H1 (cell line): ENCODE data around the gene CHRNA4.

Experiments
- CTCF ChIP-seq, 3 experiments: IDR thresholded peaks; 1 replicate in 2 of 3; 2 replicates in 1 of 3; pipeline versions ENCODE4 v1.5.1 to v1.6.1; 2011; ENCODE audit warnings: low read length in 3 of 3, mild to moderate bottlenecking in 3 of 3, inconsistent platforms in 2 of 3, low read depth in 1 of 3, moderate library complexity in 1 of 3; ENCODE audit not compliant: insufficient read depth in 1 of 3; ENCODE audit errors: control extremely low read depth in 1 of 3
- EP300 ChIP-seq, 2 experiments: IDR thresholded peaks; 1 replicate in 1 of 2; 2 replicates in 1 of 2; pipeline ENCODE4 v1.6.1; 2011 to 2012; ENCODE audit warnings: low read depth in 2 of 2, low read length in 2 of 2, mild to moderate bottlenecking in 2 of 2, borderline replicate concordance in 1 of 2, inconsistent platforms in 1 of 2, moderate library complexity in 1 of 2
- EZH2 ChIP-seq: fragments of 200-600 bp; sonication (generic); IDR thresholded peaks from 2 replicates; pipeline ENCODE4 v1.7.1; 2012; ENCODE audit warnings: low read depth, mild to moderate bottlenecking, moderate library complexity, low read length, inconsistent platforms; ENCODE audit not compliant: severe bottlenecking
- GTF2F1 ChIP-seq: IDR thresholded peaks from 2 replicates; pipeline ENCODE4 v1.6.1; 2012; ENCODE audit warnings: low read depth, low read length, improper control_type of control experiment, borderline replicate concordance
- JUN ChIP-seq: IDR thresholded peaks from 2 replicates; pipeline ENCODE4 v1.6.1; 2011; ENCODE audit warnings: low read depth, mild to moderate bottlenecking, improper control_type of control experiment, low read length
- JUND ChIP-seq: IDR thresholded peaks from 2 replicates; pipeline ENCODE4 v1.6.1; 2011; ENCODE audit warnings: mild to moderate bottlenecking, improper control_type of control experiment, low read length
- POLR2A ChIP-seq, 2 experiments: IDR thresholded peaks; 1 replicate in 1 of 2; 2 replicates in 1 of 2; pipeline ENCODE4 v1.6.1; 2011; ENCODE audit warnings: low read depth in 2 of 2, low read length in 2 of 2, mild to moderate bottlenecking in 2 of 2; ENCODE audit errors: control extremely low read depth in 1 of 2
- RBBP5 ChIP-seq: IDR thresholded peaks from 2 replicates; pipeline ENCODE4 v1.7.1; 2012; ENCODE audit warnings: low read depth, mild to moderate bottlenecking, inconsistent platforms, low read length, moderate library complexity, borderline replicate concordance
- RXRA ChIP-seq: IDR thresholded peaks from 2 replicates; pipeline ENCODE4 v1.6.1; 2011; ENCODE audit warnings: low read depth, mild to moderate bottlenecking, low read length, moderate library complexity; ENCODE audit not compliant: insufficient read depth
- SRF ChIP-seq: IDR thresholded peaks from 2 replicates; pipeline ENCODE4 v1.6.1; 2011; ENCODE audit warnings: mild to moderate bottlenecking, low read depth, low read length, moderate library complexity
- TAF1 ChIP-seq: IDR thresholded peaks from 2 replicates; pipeline ENCODE4 v1.6.1; 2011; ENCODE audit warnings: mild to moderate bottlenecking, low read depth, low read length
- YY1 ChIP-seq: IDR thresholded peaks from 2 replicates; pipeline ENCODE4 v1.6.1; 2011; ENCODE audit warnings: low read depth, mild to moderate bottlenecking, low read length
- ZNF274 ChIP-seq: IDR thresholded peaks from 2 replicates; pipeline ENCODE4 v1.7.0; 2012; ENCODE audit warnings: low read length, borderline replicate concordance; ENCODE audit errors: extremely low read depth

GRCh38 chr20:63395723-63396122 lies 34.6 kb upstream of the CHRNA4 start:
- TF ChIP-seq JUN = no peak
- TF ChIP-seq CTCF (IDR thresholded peaks at IDR 0.05; ENCODE audit: control extremely low read depth in 1 of 3, insufficient read depth in 1 of 3, low read depth in 1 of 3, low read length in 3 of 3) = no peak
- TF ChIP-seq RBBP5 = no peak
- TF ChIP-seq GTF2F1 = no peak
- TF ChIP-seq RXRA = no peak
- TF ChIP-seq ZNF274 = no peak
- no peak for TF ChIP-seq EP300 (IDR thresholded peaks at IDR 0.05; ENCODE audit: borderline replicate concordance in 1 of 2, low read depth in 2 of 2, low read length in 2 of 2)
- TF ChIP-seq EZH2 = no peak
- no peak for TF ChIP-seq POLR2A (IDR thresholded peaks at IDR 0.05; ENCODE audit: control extremely low read depth in 1 of 2, low read depth in 2 of 2, low read length in 2 of 2)
- no peak for TF ChIP-seq SRF
- TF ChIP-seq JUND = no peak
- TF ChIP-seq YY1 = no peak
- TF ChIP-seq TAF1 = no peak
